Measurements from ENCODE around the gene SPOCK1.

GRCh38 chr5:137136991-137137632, 362.0 kb downstream of the SPOCK1 start:
- TF ChIP-seq CTCF (IDR thresholded peaks at IDR 0.05 in 2 of 3, conservative IDR thresholded peaks at IDR 0.05 in 1 of 3; ENCODE audit: borderline replicate concordance in 1 of 3, insufficient read depth in 1 of 3, low read depth in 2 of 3, low read length in 2 of 3), result no peak
- TF ChIP-seq POLR2A (IDR thresholded peaks at IDR 0.05; ENCODE audit: borderline replicate concordance, extremely low read depth, insufficient read depth, insufficient read length), result no peak
- no peak for TF ChIP-seq YY1 (IDR thresholded peaks at IDR 0.05; ENCODE audit: extremely low read depth, insufficient replicate concordance, low read depth, low read length)

Measured in HCT116 (cell line).